COLO829 (cell line): ENCODE measurements around the gene RAD17.
"Not testable (repeated sequence)": the region's sequence is repeated elsewhere in the genome, so short reads cannot be mapped to it uniquely, and the experiment has no call there.

Experiments
- DNase-seq: peaks from one replicate; pipeline ENCODE4 v3.0.0; 2012; ENCODE audit warnings: low spot score

Gene RAD17

DNA sequence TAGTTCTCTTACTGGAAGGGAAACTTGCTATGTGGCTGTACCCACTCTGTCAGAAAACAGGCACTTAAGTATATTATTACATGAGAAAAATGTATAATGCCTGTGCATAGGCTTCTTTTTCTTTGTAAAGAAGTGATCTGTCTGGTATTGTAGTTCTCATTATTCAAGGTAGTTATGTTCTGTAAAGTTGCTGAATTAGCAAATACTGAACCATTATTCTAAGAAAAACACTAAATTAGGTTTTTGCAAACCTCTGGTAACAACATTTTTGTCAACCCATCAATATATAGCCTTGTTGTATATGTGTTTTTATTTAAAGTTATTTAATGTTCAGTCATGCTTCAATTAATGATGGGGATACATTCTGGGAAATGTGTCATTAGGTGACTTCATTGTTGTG is 8.8 kb downstream of the RAD17 start:
- DNase-seq, result no peak

- no peak for DNase-seq
These were observed 35.2 kb downstream of the RAD17 start for GRCh38 chr5:69404659-69405330.

DNA sequence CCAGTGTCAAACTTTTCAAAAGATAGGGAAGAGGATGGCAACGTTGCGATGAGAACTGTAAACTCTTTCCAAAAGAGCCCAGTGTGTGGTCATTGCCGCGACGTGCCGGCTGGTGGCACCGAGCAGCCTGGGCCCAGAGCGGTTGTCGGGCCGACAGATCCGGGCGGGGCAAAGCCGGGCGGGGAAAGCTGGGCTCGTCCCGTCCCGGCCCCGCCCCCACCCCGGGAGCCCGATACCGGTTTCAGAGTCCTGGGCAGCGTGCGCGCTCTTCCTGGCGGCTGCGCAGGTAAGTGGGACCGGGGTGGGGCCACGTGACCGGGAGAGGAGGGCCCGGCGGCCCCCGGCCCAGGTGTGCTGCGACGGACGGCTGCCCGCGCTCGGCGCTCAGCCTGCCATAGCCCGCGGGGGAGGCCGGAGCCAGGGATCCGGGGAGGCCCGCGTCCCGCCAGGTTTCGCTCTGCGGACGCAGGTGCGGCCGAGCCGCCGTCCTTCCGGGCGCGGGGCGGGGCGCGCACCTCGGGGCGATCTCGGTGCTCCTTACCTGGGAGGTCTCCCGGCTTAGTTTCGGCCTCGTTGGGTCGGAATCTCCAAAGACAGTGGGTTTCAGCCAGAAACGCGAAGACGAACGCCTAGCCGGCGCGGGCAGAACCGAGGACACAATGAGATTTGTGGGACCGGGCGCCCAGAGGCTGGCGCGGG is 45.4 kb downstream of the RAD17 start, which contains the start of gene MARVELD2:
Gene MARVELD2, plus strand, starts transcription at position 232 of the 699 bp plus-strand sequence. CDS start 4,270 bp downstream, outside the sequence.
- no peak for DNase-seq

- no peak for DNase-seq
These were observed 46.0 kb downstream of the RAD17 start for GRCh38 chr5:69415584-69415958.

GRCh38 chr5:69416180-69416579 is 46.6 kb downstream of the RAD17 start:
- DNase-seq, result no peak

DNA sequence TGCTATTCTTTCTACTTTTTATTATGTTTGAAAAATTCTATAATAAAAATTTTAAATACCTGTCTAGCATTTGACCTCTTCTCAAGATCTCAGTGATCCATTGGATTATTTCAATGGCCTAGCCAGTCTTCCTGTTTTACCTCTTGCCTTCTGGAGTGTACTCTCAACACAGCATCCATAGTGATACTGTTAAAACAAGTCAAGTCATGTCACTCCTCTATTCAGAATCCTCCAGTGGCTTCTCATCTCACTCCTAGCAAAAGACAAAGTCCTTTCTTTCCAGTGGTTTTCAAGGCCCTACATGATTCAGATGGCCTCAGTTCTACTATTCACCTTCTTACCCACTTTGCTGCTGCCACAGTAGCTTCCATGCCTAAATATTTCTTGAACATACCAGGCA is 47.1 kb downstream of the RAD17 start:
- DNase-seq, result no peak

GRCh38 chr5:69418554-69418953 is 48.9 kb downstream of the RAD17 start:
- no peak for DNase-seq

- DNase-seq, result no peak
These were observed 62.0 kb downstream of the RAD17 start for GRCh38 chr5:69431424-69432303.

DNA sequence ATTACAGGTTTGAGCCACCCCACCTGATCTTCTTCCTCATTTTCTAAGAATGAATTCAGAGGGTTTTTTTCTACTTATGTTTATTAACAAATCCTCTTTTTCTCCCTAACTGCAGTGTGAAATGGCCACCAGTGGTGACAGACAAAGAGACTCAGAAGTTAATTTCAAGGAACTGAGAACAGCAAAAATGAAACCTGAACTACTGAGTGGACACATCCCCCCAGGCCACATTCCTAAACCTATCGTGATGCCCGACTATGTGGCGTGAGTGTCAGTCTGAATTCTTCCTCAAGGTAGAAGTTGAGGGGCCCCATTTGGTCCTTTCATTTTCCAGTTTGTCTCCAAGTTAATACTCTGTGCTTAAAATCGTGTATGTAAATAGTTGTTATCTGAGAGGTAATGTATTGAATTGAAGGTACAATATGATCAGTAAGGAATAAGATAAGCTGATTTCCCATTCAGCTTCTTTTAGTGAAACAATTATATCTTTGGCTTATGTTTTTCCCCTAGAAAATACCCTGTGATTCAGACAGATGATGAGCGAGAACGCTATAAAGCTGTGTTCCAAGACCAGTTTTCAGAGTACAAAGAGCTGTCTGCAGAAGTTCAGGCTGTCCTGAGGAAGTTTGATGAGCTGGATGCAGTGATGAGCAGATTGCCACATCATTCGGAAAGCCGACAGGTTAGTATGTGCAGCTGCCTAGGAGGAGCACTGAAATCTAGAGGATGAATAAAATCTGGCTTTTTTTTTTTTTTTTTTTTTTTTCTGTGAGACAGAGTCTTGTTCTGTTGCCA is 63.0 kb downstream of the RAD17 start:
- no peak for DNase-seq

- DNase-seq, result not testable (repeated sequence)
These were observed 65.8 kb downstream of the RAD17 start for GRCh38 chr5:69435276-69435884.

DNA sequence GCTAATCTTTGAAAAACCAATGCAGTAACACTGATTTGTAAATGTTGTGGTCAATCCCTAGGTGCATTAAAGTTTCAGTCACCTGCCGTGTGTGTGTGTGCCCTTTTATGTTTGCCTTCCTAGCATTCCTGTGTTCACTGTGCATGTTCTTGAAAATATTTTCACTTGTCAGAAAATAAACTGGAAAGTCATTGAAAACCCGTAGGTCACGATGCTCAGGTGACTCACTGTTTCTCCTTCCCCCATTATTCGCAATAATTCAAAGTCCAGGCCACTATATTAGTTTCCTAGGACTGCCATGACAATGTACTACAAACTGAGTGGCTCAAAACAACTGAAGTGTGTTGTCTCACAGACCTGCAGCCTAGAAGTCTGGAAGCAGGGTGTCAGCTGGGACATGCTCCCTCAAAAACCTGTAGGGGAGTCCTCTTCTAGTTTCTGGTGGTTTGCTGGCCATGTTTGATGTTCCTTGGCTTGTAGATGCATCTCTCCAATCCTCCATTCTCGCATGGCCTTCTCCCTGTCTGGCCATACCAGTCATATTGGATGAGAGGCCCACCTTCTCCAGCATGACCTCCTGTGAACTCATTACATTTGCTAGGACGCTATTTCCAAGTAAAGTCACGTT is 74.6 kb downstream of the RAD17 start:
- DNase-seq, result no peak

DNA sequence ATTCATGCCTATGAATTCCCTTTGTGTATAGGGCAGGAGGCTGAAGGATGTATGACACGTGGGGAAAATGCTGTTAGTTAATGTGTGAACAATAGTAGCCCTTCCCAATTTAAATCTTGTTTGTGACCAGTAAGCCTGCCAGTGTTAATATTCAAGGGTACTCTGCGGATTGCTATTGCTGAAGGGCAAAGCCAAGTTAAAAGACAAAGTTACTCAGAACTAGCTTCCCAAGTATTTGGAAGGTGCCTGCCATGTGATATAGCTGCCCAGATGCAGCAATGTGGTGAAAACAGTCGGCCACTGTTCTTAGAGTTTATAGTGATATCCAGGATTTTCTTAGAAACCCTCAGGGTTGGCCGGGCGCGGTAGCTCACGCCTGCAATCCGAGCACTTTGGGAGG is 79.9 kb downstream of the RAD17 start:
- DNase-seq, result peak; percentile 26

- peak; percentile 26 for DNase-seq
These were observed 80.5 kb downstream of the RAD17 start for GRCh38 chr5:69450116-69450515.

GRCh38 chr5:69450527-69450926 is 80.9 kb downstream of the RAD17 start:
- not testable (repeated sequence) for DNase-seq

DNA sequence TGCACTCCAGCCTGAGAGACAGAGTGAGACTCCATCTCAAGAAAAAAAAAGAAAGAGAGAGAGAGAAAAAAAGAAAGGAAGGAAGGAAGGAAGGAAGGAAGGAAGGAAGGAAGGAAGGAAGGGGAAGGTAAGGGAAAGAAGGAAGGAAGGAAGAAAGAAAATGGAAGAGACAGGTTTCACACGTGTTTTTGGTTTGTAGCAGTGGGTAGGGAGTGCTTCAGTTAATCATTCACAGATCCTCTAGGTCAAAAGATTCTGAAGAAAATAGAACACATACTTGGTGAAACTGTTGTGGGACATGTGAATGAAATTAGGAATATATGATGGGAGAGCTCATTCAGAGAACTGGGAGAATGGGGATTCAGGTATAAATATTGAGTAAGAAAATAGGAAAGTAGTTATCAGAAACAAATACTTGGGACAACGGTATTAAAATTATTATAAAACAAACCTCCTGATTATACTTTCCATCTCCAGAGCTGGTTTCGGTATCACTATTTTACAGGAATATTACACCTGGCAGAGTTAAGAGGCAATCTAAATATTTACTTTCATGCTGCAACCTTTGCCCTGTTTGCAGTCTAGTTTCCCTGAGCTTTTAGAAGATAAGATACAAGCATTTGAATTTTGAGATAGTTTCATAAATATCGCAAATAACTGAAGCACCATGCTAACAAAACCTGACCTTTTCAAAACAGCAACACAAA is 82.5 kb downstream of the RAD17 start:
- no peak for DNase-seq

GRCh38 chr5:69453487-69453886 is 83.9 kb downstream of the RAD17 start:
- DNase-seq, result not testable (repeated sequence)

DNA sequence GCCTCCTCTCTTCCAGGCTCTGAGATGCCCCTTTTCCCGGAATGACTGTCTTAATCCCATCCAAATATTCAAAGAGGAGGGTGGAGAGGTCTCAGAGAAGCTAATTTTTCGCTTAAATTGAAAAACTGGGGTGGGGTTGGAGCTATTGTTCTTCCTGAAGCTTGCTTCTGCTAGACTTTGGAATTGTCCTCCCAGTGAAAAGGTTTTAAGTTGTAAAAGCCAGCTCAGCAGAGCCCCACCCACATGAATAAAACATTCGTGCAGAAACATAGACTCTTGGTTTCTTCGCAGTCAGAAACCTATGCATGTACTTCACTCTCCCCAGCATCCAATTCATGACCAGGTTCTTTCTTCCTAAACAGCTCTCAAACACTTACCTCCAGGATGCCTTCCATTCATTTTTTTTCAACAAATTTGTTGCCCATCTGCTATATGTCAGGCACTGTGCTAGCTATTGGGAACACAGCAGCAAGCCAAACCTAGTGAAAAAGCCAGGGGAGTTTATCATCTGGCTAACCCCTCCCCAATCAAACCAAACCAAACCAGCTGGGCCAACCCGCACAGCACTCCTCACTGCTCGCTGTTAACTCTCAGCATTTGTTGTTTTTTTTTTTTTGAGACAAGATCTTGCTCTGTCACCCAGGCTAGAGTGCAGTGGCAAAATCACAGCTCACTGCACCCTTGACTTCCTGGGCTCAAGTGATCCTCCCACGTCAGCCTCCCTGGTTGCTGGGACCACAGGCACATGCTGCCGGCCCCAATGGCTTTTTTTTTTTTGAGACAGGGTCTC is 85.0 kb downstream of the RAD17 start:
- DNase-seq, result no peak

DNA sequence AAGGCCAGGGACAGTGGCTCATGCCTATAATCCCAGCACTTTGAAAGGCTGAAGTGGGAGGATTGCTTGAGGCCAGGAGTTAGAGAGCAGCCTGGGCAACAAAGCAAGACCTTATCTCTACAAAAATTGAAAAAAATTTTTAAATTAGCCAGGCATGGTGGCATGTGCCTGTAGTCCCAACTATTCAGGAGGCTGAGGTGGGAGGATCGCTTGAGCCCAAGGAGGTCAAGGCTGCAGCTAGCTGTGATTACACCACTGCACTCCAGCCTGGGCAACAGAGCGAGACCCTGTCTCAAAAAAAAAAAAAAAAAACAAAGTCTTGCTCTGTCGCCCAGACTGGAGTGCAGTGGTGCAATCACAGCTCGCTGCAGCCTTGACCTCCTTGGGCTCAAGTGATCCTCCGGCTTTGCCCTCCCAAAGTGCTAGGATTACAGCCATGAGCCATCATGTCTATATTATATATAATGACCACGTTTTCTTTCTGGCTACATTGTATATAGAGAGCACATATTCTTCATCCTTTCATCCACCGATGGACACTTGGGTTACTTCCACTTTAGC is 85.9 kb downstream of the RAD17 start:
- DNase-seq, result not testable (repeated sequence)

DNA sequence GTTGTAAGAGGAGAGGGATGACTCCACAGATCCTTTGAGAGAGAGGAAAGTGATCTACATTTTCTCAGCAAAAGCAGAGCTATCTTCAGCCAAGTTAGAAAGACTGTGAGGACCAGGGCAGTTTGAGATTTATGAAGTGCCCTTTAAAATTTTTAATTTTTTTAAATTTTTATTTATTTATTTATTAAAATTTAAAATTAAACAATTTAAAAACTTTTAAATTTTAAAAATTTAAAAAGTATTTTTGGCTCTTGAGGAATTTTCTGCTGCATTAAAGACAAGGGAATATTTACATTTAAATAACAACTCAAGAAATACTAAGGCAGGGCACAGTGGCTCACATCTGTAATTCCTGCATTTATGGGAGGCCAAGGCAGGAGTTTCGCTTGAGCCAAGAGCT is 92.6 kb downstream of the RAD17 start:
- no peak for DNase-seq
